H1 (cell line): ENCODE data around the gene CCT6B. TPM values are rescaled to one million over a fixed set of nuclear protein-coding genes. Genes with fewer than 3 reads are reported as not detected.

Source experiments
- CTCF ChIA-PET: fragments of 300-600 bp; sonication (Branson Sonifier 250); formaldehyde crosslinking; loops from one replicate; lab custom pipeline; 2021; ENCODE audit not compliant: partially characterized antibody; lab: Charles Lee
- POLR2A ChIA-PET: fragments of 300-600 bp; sonication (Branson Sonifier 250); formaldehyde crosslinking; loops from one replicate; lab custom pipeline; 2021; ENCODE audit warnings: inconsistent platforms; ENCODE audit not compliant: partially characterized antibody; lab: Charles Lee
- DNase-seq, 2 experiments: peaks; one replicate each; pipeline versions ENCODE4 v3.0.0 to v3.0.0-alpha.2; 2010 to 2022; ENCODE audit warnings: low spot score in 2 of 2, low read depth in 1 of 2, mixed read lengths in 1 of 2
- FAIRE-seq: peaks from 2 replicates; lab custom pipeline; 2011; peaks lifted over from hg19 to GRCh38; lab: Jason Lieb, UNC
- H2AFZ ChIP-seq: 2 replicates; pipeline ENCODE4 v1.8.1; 2012; ENCODE audit warnings: low read length, inconsistent platforms
- H2AK5ac ChIP-seq: 2 replicates; pipeline ENCODE4 v1.6.1; 2013; ENCODE audit warnings: low read depth, low read length
- H2BK120ac ChIP-seq: replicated peaks from 2 replicates; pipeline ENCODE3; 2013; ENCODE audit warnings: low read depth, low read length, inconsistent platforms
- H2BK12ac ChIP-seq: 2 replicates; pipeline ENCODE4 v1.6.1; 2013; ENCODE audit warnings: low read depth, low read length
- H2BK15ac ChIP-seq: 2 replicates; pipeline ENCODE4 v1.6.1; 2013; ENCODE audit warnings: low read length
- H2BK20ac ChIP-seq: 2 replicates; pipeline ENCODE4 v1.6.1; 2013; ENCODE audit warnings: low read length
- H2BK5ac ChIP-seq: 2 replicates; pipeline ENCODE4 v1.6.1; 2013; ENCODE audit warnings: low read depth, low read length
- H3K14ac ChIP-seq: 2 replicates; pipeline ENCODE4 v1.6.1; 2013; ENCODE audit warnings: inconsistent platforms; ENCODE audit not compliant: insufficient read length
- H3K18ac ChIP-seq: 2 replicates; pipeline ENCODE4 v1.6.1; 2013; ENCODE audit warnings: low read length; ENCODE audit errors: extremely low read depth
- H3K23ac ChIP-seq: 2 replicates; pipeline ENCODE4 v1.6.1; 2013; ENCODE audit warnings: inconsistent platforms; ENCODE audit not compliant: insufficient read length
- H3K23me2 ChIP-seq: 2 replicates; pipeline ENCODE4 v1.6.1; 2013; ENCODE audit warnings: low read depth, low read length
- H3K27ac ChIP-seq: 2 replicates; pipeline ENCODE4 v1.6.1; 2011; ENCODE audit warnings: low read depth, low read length, inconsistent platforms
- H3K27me3 ChIP-seq, 4 experiments: replicated peaks in 1 of 4; 1 replicate in 1 of 4; 2 replicates in 3 of 4; pipeline versions ENCODE4 v1.6.1 to v1.8.1; 2011 to 2013; ENCODE audit warnings: low read length in 3 of 4, mild to moderate bottlenecking in 3 of 4, inconsistent platforms in 2 of 4, mixed read lengths in 2 of 4, moderate library complexity in 1 of 4; ENCODE audit not compliant: control insufficient read depth in 3 of 4, insufficient read depth in 3 of 4; ENCODE audit errors: extremely low read depth in 1 of 4
- H3K36me3 ChIP-seq, 4 experiments: 2 replicates each; pipeline versions ENCODE4 v1.6.1 to v1.8.1; 2011 to 2013; ENCODE audit warnings: mild to moderate bottlenecking in 4 of 4, low read length in 3 of 4, moderate library complexity in 2 of 4, control low read depth in 1 of 4, inconsistent platforms in 1 of 4; ENCODE audit not compliant: insufficient read depth in 4 of 4, control insufficient read depth in 2 of 4
- H3K4ac ChIP-seq: replicated peaks from 2 replicates; pipeline ENCODE3; 2013; ENCODE audit warnings: low read length, low read depth, mixed read lengths, inconsistent platforms; ENCODE audit not compliant: insufficient read length
- H3K4me1 ChIP-seq, 4 experiments: replicated peaks in 1 of 4; 1 replicate in 1 of 4; 2 replicates in 3 of 4; pipeline versions ENCODE4 v1.6.1 to v1.8.1; 2011 to 2013; ENCODE audit warnings: low read length in 3 of 4, inconsistent platforms in 2 of 4, mixed read lengths in 1 of 4; ENCODE audit not compliant: insufficient read depth in 4 of 4, control insufficient read depth in 3 of 4
- H3K4me2 ChIP-seq, 2 experiments: 2 replicates each; pipeline versions ENCODE4 v1.6.1 to v1.8.1; 2011 to 2013; ENCODE audit warnings: low read depth in 2 of 2, low read length in 2 of 2, control low read depth in 1 of 2, inconsistent platforms in 1 of 2, mild to moderate bottlenecking in 1 of 2; ENCODE audit not compliant: insufficient read depth in 1 of 2
- H3K4me3 ChIP-seq, 4 experiments: fragments of 200-600, 300-600 bp in 1 of 4; sonication (generic), shearing (Covaris generic), sonication (Bioruptor Twin) in 1 of 4; 2 replicates each; pipeline versions ENCODE4 v1.5.1 to v1.8.1; 2011 to 2016; ENCODE audit warnings: low read length in 4 of 4, low read depth in 3 of 4, control low read depth in 2 of 4, inconsistent platforms in 2 of 4, mild to moderate bottlenecking in 2 of 4, mixed read lengths in 1 of 4, moderate library complexity in 1 of 4; ENCODE audit not compliant: insufficient read depth in 2 of 4; ENCODE audit errors: extremely low read depth in 1 of 4
- H3K56ac ChIP-seq: replicated peaks from 2 replicates; pipeline ENCODE3; 2013; ENCODE audit warnings: low read depth, mild to moderate bottlenecking, mixed read lengths, low read length, inconsistent platforms; ENCODE audit not compliant: insufficient read length
- H3K79me1 ChIP-seq: 2 replicates; pipeline ENCODE4 v1.6.1; 2013; ENCODE audit warnings: low read depth, low read length, control low read depth
- H3K79me2 ChIP-seq, 2 experiments: 2 replicates each; pipeline versions ENCODE4 v1.6.1 to v1.8.1; 2012 to 2013; ENCODE audit warnings: low read length in 2 of 2, mild to moderate bottlenecking in 2 of 2, inconsistent platforms in 1 of 2; ENCODE audit not compliant: insufficient read depth in 2 of 2, control insufficient read depth in 1 of 2
- H3K9ac ChIP-seq, 4 experiments: replicated peaks in 1 of 4; 1 replicate in 1 of 4; 2 replicates in 3 of 4; pipeline versions ENCODE4 v1.6.1 to v1.8.1; 2011 to 2013; ENCODE audit warnings: low read depth in 3 of 4, low read length in 3 of 4, control low read depth in 2 of 4, mild to moderate bottlenecking in 2 of 4, moderate library complexity in 2 of 4, inconsistent platforms in 1 of 4; ENCODE audit errors: extremely low read depth in 1 of 4
- H3K9me3 ChIP-seq, 2 experiments: 2 replicates each; pipeline versions ENCODE4 v1.6.1 to v1.8.1; 2012 to 2013; ENCODE audit warnings: mild to moderate bottlenecking in 2 of 2, moderate library complexity in 2 of 2, control low read depth in 1 of 2, inconsistent platforms in 1 of 2, low read depth in 1 of 2, low read length in 1 of 2, mixed read lengths in 1 of 2; ENCODE audit not compliant: insufficient read depth in 2 of 2
- H4K20me1 ChIP-seq, 2 experiments: replicated peaks in 1 of 2; 2 replicates each; pipeline versions ENCODE3 to v1.8.1; 2011 to 2013; ENCODE audit warnings: inconsistent platforms in 2 of 2, low read length in 2 of 2, mild to moderate bottlenecking in 1 of 2; ENCODE audit not compliant: insufficient read depth in 2 of 2, control insufficient read depth in 1 of 2
- H4K5ac ChIP-seq: 2 replicates; pipeline ENCODE4 v1.6.1; 2013; ENCODE audit warnings: low read length, low read depth, mixed read lengths, inconsistent platforms; ENCODE audit not compliant: insufficient read length
- H4K8ac ChIP-seq: 2 replicates; pipeline ENCODE4 v1.8.0; 2013; ENCODE audit warnings: mild to moderate bottlenecking, moderate library complexity, low read length, inconsistent platforms; ENCODE audit not compliant: insufficient read depth; ENCODE audit errors: extremely low read depth
- H4K91ac ChIP-seq: replicated peaks from 2 replicates; pipeline ENCODE3; 2013; ENCODE audit warnings: low read length, mixed read lengths, inconsistent platforms; ENCODE audit not compliant: insufficient read length
- CREB1 ChIP-seq: IDR thresholded peaks from 2 replicates; pipeline ENCODE4 v1.6.1; 2012; ENCODE audit warnings: inconsistent platforms
- GABPA ChIP-seq: IDR thresholded peaks from 2 replicates; pipeline ENCODE4 v1.6.1; 2011; ENCODE audit warnings: mild to moderate bottlenecking, low read length, moderate library complexity, borderline replicate concordance; ENCODE audit not compliant: insufficient read depth
- HDAC6 ChIP-seq: IDR thresholded peaks from one replicate; pipeline ENCODE4 v1.7.1; 2012; ENCODE audit warnings: low read depth, mild to moderate bottlenecking, inconsistent platforms, low read length, moderate library complexity
- NANOG ChIP-seq: IDR thresholded peaks from 2 replicates; pipeline ENCODE4 v1.6.1; 2011; ENCODE audit warnings: low read length, low read depth, mild to moderate bottlenecking, inconsistent platforms; ENCODE audit not compliant: insufficient read depth, poor library complexity, severe bottlenecking
- NRF1 ChIP-seq: IDR thresholded peaks from 2 replicates; pipeline ENCODE4 v1.6.1; 2011; ENCODE audit warnings: mild to moderate bottlenecking, low read depth, low read length, improper control_type of control experiment
- RBBP5 ChIP-seq: IDR thresholded peaks from 2 replicates; pipeline ENCODE4 v1.7.1; 2012; ENCODE audit warnings: low read depth, mild to moderate bottlenecking, inconsistent platforms, low read length, moderate library complexity, borderline replicate concordance
- RFX5 ChIP-seq: IDR thresholded peaks from 2 replicates; pipeline ENCODE4 v1.6.1; 2011; ENCODE audit warnings: low read depth, low read length, improper control_type of control experiment, borderline replicate concordance
- SIX5 ChIP-seq: IDR thresholded peaks from 2 replicates; pipeline ENCODE4 v1.6.1; 2011; ENCODE audit warnings: mild to moderate bottlenecking, low read depth, low read length
- SP1 ChIP-seq: IDR thresholded peaks from 2 replicates; pipeline ENCODE4 v1.6.1; 2011; ENCODE audit warnings: low read depth, low read length
- SP2 ChIP-seq: IDR thresholded peaks from 2 replicates; pipeline ENCODE4 v1.6.1; 2012; ENCODE audit warnings: mild to moderate bottlenecking, low read length, inconsistent platforms
- SP4 ChIP-seq: IDR thresholded peaks from 2 replicates; pipeline ENCODE4 v1.6.1; 2012; ENCODE audit warnings: low read length, inconsistent platforms
- TCF12 ChIP-seq: IDR thresholded peaks from 2 replicates; pipeline ENCODE4 v1.6.1; 2011; ENCODE audit warnings: low read depth, mild to moderate bottlenecking, low read length
- WGBS, 2 experiments: shearing (Covaris generic) in 1 of 2; methylation state at CpG; one replicate each; pipeline versions ENCODE4 v1.1.6 to v1.1.7; 2013 to 2015; ENCODE audit warnings: low lambda C conversion rate in 2 of 2, mixed read lengths in 2 of 2, inconsistent platforms in 1 of 2, low coverage in 1 of 2, missing lambda C conversion rate in 1 of 2; ENCODE audit not compliant: insufficient replicate concordance in 2 of 2, insufficient coverage in 1 of 2, insufficient read length in 1 of 2; ENCODE audit errors: extremely low coverage in 1 of 2, missing lambda C conversion rate in 1 of 2; 5-methylcytosine and 5-hydroxymethylcytosine counted together
- polyA plus RNA-seq, 7 experiments: library from polyadenylated mRNA; depleted of rRNA in 3 of 7; stranded (reverse) in 5 of 7; unstranded in 2 of 7; fragments of >200 nt in 5 of 7; fragments of 200-250 nt in 2 of 7; gene quantifications; 1 replicate in 5 of 7; 2 replicates in 1 of 7; 4 replicates in 1 of 7; pipeline versions ENCODE4 v1.2.1 to v1.2.3, GENCODE V29; 2011 to 2013; ENCODE audit warnings: missing spikeins in 2 of 7, mixed read lengths in 2 of 7
- total RNA-seq: library from RNA; stranded (reverse); fragmentation: NEBNext Ultra II Directional; extraction: Animal tissue kit (Norgen Biotek cat#: 25700); gene quantifications from 2 replicates; pipeline ENCODE4 v1.2.1, GENCODE V29; 2021
- TF ChIP-seq, protein P1 (sequence below): IDR thresholded peaks from 2 replicates; pipeline ENCODE4 v1.6.1; 2012; ENCODE audit warnings: low read length, inconsistent platforms

The CCT6B gene
- total and polyA plus RNA-seq, 2 of the 8 experiments (the other 6 are each of a cell fraction or from before 2014, with no cell fraction given) = 0.67 to 1.3 TPM

DNA sequence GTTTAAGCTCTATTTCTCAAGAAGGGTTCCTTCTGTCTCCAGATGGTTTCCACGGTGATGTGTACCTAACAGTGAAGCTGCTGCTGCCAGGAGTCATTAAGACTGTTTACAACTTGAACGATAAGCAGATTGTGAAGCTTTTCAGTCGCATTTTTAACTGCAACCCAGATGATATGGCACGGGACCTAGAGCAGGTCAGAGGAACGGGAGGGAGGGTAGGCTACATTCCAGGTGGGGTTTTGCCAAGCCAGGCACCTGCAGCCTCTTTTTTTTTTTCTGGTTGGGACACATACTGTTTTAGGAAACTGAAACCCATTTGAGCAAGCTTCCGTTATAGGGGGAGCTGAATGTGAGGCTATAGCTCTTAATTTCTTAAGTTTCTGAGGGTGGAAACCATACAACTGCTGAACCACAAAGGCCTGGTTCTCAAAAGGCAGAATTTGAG is 29.7 kb upstream of the CCT6B start:
- Histone ChIP-seq H3K27ac (no peak overlapping the region), H3K56ac (no peak overlapping the region), H4K5ac (no peak overlapping the region), H3K23ac (no peak overlapping the region), H3K18ac (no peak overlapping the region), H2BK15ac (no peak overlapping the region), H2AK5ac (no peak overlapping the region), H3K27me3 (no peaks in the 10 kb centered on the region), H2AFZ (no peak overlapping the region), H3K9me3 (no peaks in the 10 kb centered on the region), H3K4me1 (no peaks in the 10 kb centered on the region), H2BK12ac (no peak overlapping the region), H3K4me3 (no peak overlapping the region), H3K79me1 (peaks cover 2% of the 10 kb centered on the region; the same call in 1 of the 2 replicates), H3K23me2 (no peaks in the 10 kb centered on the region), H2BK20ac (no peak overlapping the region), H4K8ac (no peak overlapping the region), H2BK5ac (no peak overlapping the region), H3K4me2 (no peak overlapping the region), H4K91ac (no peak overlapping the region), H3K79me2 (peaks cover 0 to 6% of the 10 kb centered on the region in 2 experiments; a peak in 1 of 4 replicates), H3K14ac (no peak overlapping the region), H3K36me3 (peaks cover 49 to 92% (median 81%) of the 10 kb centered on the region in 4 experiments), H3K4ac (no peak overlapping the region), H3K9ac (no peak overlapping the region), H2BK120ac (no peak overlapping the region), H4K20me1 (peaks cover 8 to 13% of the 10 kb centered on the region in 2 experiments)
- WGBS, 2 experiments = 96% methylated on average over 6 of the region's 6 CpGs; no CpG with 5 or more reads in 1 of the 2 experiments
- POLR2A ChIA-PET = interaction anchor here (0.7 to 6.3 kb wide), 8 partner anchors 7 to 140 kb away, joined by 3 to 44 read pairs (median 4); partner anchors contain the start of genes CCT6B, LIG3, RAD51D and ZNF830
- CTCF ChIA-PET = interaction anchor here (0.5 to 3.3 kb wide), 7 partner anchors 9 to 261 kb away, joined by 3 to 12 read pairs (median 4); partner anchors contain the start of genes RAD51D and RFFL
- DNase-seq (no peak), FAIRE-seq (no peak)
- TF ChIP-seq CREB1 (no peak), SP1 (no peak), SP2 (no peak), NRF1 (no peak), TCF12 (no peak), RBBP5 (no peak), HDAC6 (no peak), SP4 (no peak), RFX5 (no peak), SIX5 (no peak), GABPA (no peak), NANOG (no peak)
- TF ChIP-seq, protein P1, sequence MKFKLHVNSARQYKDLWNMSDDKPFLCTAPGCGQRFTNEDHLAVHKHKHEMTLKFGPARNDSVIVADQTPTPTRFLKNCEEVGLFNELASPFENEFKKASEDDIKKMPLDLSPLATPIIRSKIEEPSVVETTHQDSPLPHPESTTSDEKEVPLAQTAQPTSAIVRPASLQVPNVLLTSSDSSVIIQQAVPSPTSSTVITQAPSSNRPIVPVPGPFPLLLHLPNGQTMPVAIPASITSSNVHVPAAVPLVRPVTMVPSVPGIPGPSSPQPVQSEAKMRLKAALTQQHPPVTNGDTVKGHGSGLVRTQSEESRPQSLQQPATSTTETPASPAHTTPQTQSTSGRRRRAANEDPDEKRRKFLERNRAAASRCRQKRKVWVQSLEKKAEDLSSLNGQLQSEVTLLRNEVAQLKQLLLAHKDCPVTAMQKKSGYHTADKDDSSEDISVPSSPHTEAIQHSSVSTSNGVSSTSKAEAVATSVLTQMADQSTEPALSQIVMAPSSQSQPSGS = no peak
